LNCaP clone FGC (cell line): ENCODE measurements around the gene MAMSTR.

ENCODE experiments used
- DNase-seq: peaks from one replicate; pipeline ENCODE4 v3.0.0-alpha.2; 2011; ENCODE audit warnings: low read depth
- H3K4me3 ChIP-seq: 2 replicates; pipeline ENCODE4 v1.5.1; 2011; ENCODE audit warnings: mild to moderate bottlenecking, low read depth, low read length, control low read depth
- CTCF ChIP-seq: IDR thresholded peaks from 2 replicates; pipeline ENCODE4 v1.5.1; 2012; ENCODE audit warnings: mild to moderate bottlenecking; ENCODE audit not compliant: control insufficient read depth, insufficient read depth; ENCODE audit errors: extremely low read depth

Gene MAMSTR

GRCh38 chr19:48668761-48669160, 50.8 kb downstream of the MAMSTR start:
- no peak for TF ChIP-seq CTCF
- no peak for DNase-seq
- no peak overlapping the region for H3K4me3 ChIP-seq

- TF ChIP-seq CTCF, result no peak
- DNase-seq, result no peak
- no peak overlapping the region for H3K4me3 ChIP-seq
Observed at GRCh38 chr19:48668332-48668731, 51.2 kb downstream of the MAMSTR start.

GRCh38 chr19:48665786-48666185, 53.7 kb downstream of the MAMSTR start:
- DNase-seq, result no peak
- no peak for TF ChIP-seq CTCF
- H3K4me3 ChIP-seq, result no peak overlapping the region

- no peak for TF ChIP-seq CTCF
- DNase-seq, result no peak
- no peak overlapping the region for H3K4me3 ChIP-seq
Observed at GRCh38 chr19:48664476-48664875, 55.0 kb downstream of the MAMSTR start.

- no peak overlapping the region for H3K4me3 ChIP-seq
- no peak for TF ChIP-seq CTCF
- DNase-seq, result no peak
Observed at GRCh38 chr19:48663667-48664066, 55.9 kb downstream of the MAMSTR start.
